T-helper 17 cell (primary cell): ENCODE results near the gene CELF2. TPM values are rescaled to one million over a fixed set of nuclear protein-coding genes. Genes with fewer than 3 reads are reported as not detected.

Source experiments
- ATAC-seq: fragments of 150-1000 bp; cut with Tn5 transposase; 2 replicates; pipeline ENCODE4 v1.10.0; 2021; ENCODE audit warnings: mild to moderate bottlenecking, moderate library complexity
- DNase-seq, 3 donors: peaks; one replicate each; pipeline versions ENCODE4 v3.0.0 to v3.0.0-alpha.2; 2020 to 2021
- H3K9me3 ChIP-seq: one replicate; pipeline ENCODE4 v1.7.0; 2013; ENCODE audit warnings: low read length, mild to moderate bottlenecking; ENCODE audit not compliant: control insufficient read depth, poor library complexity, severe bottlenecking
- H3K27ac Mint-ChIP-seq: one replicate; pipeline ENCODE4 v1.8.0; 2022; ENCODE audit warnings: mild to moderate bottlenecking, moderate library complexity, mixed read lengths
- H3K27me3 Mint-ChIP-seq: one replicate; pipeline ENCODE4 v1.8.0; 2022; ENCODE audit warnings: mixed read lengths
- H3K36me3 Mint-ChIP-seq: one replicate; pipeline ENCODE4 v1.8.0; 2022; ENCODE audit warnings: low read depth, mixed read lengths
- H3K4me1 Mint-ChIP-seq: one replicate; pipeline ENCODE4 v1.8.0; 2022; ENCODE audit warnings: mild to moderate bottlenecking, mixed read lengths
- H3K4me3 Mint-ChIP-seq: one replicate; pipeline ENCODE4 v1.8.0; 2022; ENCODE audit warnings: mild to moderate bottlenecking, moderate library complexity, mixed read lengths
- total RNA-seq, 4 donors: library from RNA in 2 of 4; stranded (reverse) in 2 of 4; gene quantifications; one replicate each; pipeline ENCODE4 v1.2.3 and lab custom pipeline; 2022 to 2026

The CELF2 gene
- total RNA-seq, 2 donors from 2014 or later: 201 to 202 TPM

DNA sequence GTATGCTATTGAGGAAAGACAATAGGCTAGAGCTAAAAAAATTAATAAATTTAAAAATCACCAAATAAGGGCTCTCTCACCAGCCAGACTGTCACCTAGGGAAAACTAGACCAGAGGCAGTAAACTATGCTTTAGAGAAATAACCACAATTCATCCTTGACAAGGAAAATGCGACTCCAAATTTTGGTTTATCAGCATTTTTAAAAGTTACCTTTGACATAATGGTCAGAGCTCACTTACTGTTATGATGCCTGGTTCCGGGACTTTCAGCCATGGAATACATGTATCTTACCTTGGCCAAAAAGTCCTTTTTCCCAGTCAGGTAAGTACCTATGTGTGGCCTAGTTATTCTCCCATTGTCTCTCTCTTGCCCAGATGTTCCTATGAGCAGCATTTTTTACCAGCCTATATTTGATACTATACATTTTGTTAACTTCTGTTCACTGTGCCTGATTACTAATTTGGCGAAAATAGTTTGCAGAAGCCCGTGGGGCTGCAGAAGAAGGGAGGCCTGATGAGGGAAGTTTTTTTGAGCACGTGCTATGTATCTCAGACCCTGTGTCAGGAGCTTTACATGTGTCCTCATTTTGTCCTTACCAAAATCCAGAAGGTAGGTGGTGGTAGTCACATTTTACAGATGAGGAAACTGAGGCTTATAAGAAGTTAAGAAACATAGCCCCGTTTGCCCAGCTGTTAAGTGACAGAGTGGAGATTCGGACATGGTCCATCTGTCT lies 149.7 kb downstream of the CELF2 start:
- Mint-ChIP-seq H3K27me3 (no peaks in the 10 kb centered on the region), H3K36me3 (peaks cover 9% of the 10 kb centered on the region), H3K4me3 (no peak overlapping the region), H3K4me1 (peaks cover 34% of the 10 kb centered on the region), H3K27ac (no peak overlapping the region)
- ATAC-seq: no peak
- no peaks in the 10 kb centered on the region for H3K9me3 ChIP-seq
- no peak for DNase-seq

- no peaks in the 10 kb centered on the region for H3K27me3 Mint-ChIP-seq
- DNase-seq (no peak), ATAC-seq (no peak)
- no peak overlapping the region for H3K4me3 Mint-ChIP-seq
- H3K9me3 ChIP-seq: no peaks in the 10 kb centered on the region
- H3K4me1 Mint-ChIP-seq: peaks cover 37% of the 10 kb centered on the region
- H3K27ac Mint-ChIP-seq: no peak overlapping the region
- peaks cover 12% of the 10 kb centered on the region for H3K36me3 Mint-ChIP-seq
These were observed 150.9 kb downstream of the CELF2 start for GRCh38 chr10:11168423-11169090.

GRCh38 chr10:11169976-11170375 lies 152.3 kb downstream of the CELF2 start:
- Mint-ChIP-seq H3K36me3 (peaks cover 20% of the 10 kb centered on the region), H3K4me1 (peaks cover 39% of the 10 kb centered on the region), H3K4me3 (no peak overlapping the region), H3K27me3 (no peaks in the 10 kb centered on the region), H3K27ac (no peak overlapping the region)
- no peak for ATAC-seq
- no peaks in the 10 kb centered on the region for H3K9me3 ChIP-seq
- no peak for DNase-seq

- H3K27ac Mint-ChIP-seq: no peak overlapping the region
- peaks cover 40% of the 10 kb centered on the region for H3K4me1 Mint-ChIP-seq
- no peak for ATAC-seq
- no peaks in the 10 kb centered on the region for H3K9me3 ChIP-seq
- peaks cover 23% of the 10 kb centered on the region for H3K36me3 Mint-ChIP-seq
- H3K27me3 Mint-ChIP-seq: no peaks in the 10 kb centered on the region
- no peak for DNase-seq
- no peak overlapping the region for H3K4me3 Mint-ChIP-seq
These were observed 152.9 kb downstream of the CELF2 start for GRCh38 chr10:11170574-11170973.

DNA sequence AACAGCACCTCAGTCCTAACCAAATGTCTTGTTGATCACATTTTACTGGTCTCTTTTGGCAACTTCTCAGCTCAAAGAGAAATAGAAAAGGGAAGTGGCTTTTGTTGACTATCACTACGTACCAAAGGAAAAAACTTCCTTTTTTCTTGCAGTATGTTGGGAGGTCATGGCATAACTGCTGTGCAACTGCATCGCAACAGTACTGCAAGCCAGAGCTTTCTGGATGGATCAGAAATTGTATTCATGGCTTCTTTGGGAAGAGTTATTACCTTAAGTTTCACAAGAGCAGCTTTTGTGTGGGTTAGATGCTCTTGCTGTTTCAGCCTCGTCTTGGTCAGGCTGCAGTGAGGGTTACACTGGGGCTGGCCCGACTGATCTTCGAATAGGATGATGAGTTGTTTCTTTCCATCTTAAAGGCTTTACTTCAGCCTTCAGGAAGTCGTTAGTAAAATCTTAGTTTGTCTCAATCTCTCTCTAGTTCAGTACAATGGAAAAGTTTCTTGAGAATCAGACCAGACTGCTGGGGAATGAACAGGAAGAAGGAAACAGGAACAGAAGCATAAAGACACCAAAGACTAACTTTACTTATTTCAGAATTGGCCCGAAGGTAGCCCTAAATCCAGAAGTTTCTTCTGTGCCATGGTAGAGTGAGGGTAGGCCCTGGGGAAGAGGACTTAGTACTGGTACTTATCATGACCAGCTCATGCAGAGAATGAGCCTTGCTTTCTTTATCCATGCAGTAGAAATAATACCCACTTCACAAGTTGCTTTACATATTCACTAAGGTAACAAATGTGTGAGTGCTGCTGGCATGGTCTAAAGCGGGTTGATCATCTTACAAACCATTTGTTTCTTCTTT lies 153.6 kb downstream of the CELF2 start:
- ATAC-seq: no peak

GRCh38 chr10:11173042-11173441 lies 155.4 kb downstream of the CELF2 start:
- DNase-seq (no peak), ATAC-seq (peak; percentile 14)
- no peak overlapping the region for H3K27ac Mint-ChIP-seq
- no peak overlapping the region for H3K4me3 Mint-ChIP-seq
- H3K9me3 ChIP-seq: no peaks in the 10 kb centered on the region
- peaks cover 54% of the 10 kb centered on the region for H3K4me1 Mint-ChIP-seq
- H3K36me3 Mint-ChIP-seq: peaks cover 14% of the 10 kb centered on the region
- no peaks in the 10 kb centered on the region for H3K27me3 Mint-ChIP-seq

More for the DNA sequence above, 153.6 kb downstream of the CELF2 start:
- Mint-ChIP-seq H3K4me3 (no peak overlapping the region), H3K36me3 (peaks cover 20% of the 10 kb centered on the region), H3K27ac (no peak overlapping the region), H3K27me3 (no peaks in the 10 kb centered on the region), H3K4me1 (peaks cover 47% of the 10 kb centered on the region)
- DNase-seq: no peak
- H3K9me3 ChIP-seq: no peaks in the 10 kb centered on the region

GRCh38 chr10:11175823-11176243 lies 158.2 kb downstream of the CELF2 start:
- Mint-ChIP-seq H3K36me3 (peaks cover 18% of the 10 kb centered on the region), H3K4me1 (peaks cover 77% of the 10 kb centered on the region), H3K27me3 (no peaks in the 10 kb centered on the region), H3K27ac (no peak overlapping the region), H3K4me3 (no peak overlapping the region)
- DNase-seq (no peak), ATAC-seq (no peak)
- H3K9me3 ChIP-seq: no peaks in the 10 kb centered on the region

- Mint-ChIP-seq H3K4me1 (peaks cover 85% of the 10 kb centered on the region), H3K36me3 (peaks cover 18% of the 10 kb centered on the region), H3K27ac (no peak overlapping the region), H3K27me3 (no peaks in the 10 kb centered on the region), H3K4me3 (no peak overlapping the region)
- DNase-seq (no peak), ATAC-seq (no peak)
- H3K9me3 ChIP-seq: no peaks in the 10 kb centered on the region
These were observed 159.1 kb downstream of the CELF2 start for GRCh38 chr10:11176746-11177145.

GRCh38 chr10:11177381-11177780 lies 159.7 kb downstream of the CELF2 start:
- no peak overlapping the region for H3K27ac Mint-ChIP-seq
- H3K4me1 Mint-ChIP-seq: peaks cover 91% of the 10 kb centered on the region
- DNase-seq (no peak), ATAC-seq (no peak)
- H3K27me3 Mint-ChIP-seq: no peaks in the 10 kb centered on the region
- peaks cover 22% of the 10 kb centered on the region for H3K36me3 Mint-ChIP-seq
- H3K9me3 ChIP-seq: no peaks in the 10 kb centered on the region
- H3K4me3 Mint-ChIP-seq: no peak overlapping the region

GRCh38 chr10:11177926-11178471 lies 160.3 kb downstream of the CELF2 start:
- DNase-seq: no peak
- no peak overlapping the region for H3K27ac Mint-ChIP-seq
- no peaks in the 10 kb centered on the region for H3K27me3 Mint-ChIP-seq
- no peak for ATAC-seq
- H3K9me3 ChIP-seq: no peaks in the 10 kb centered on the region
- H3K36me3 Mint-ChIP-seq: peaks cover 25% of the 10 kb centered on the region
- H3K4me3 Mint-ChIP-seq: no peak overlapping the region
- peaks cover 92% of the 10 kb centered on the region for H3K4me1 Mint-ChIP-seq

- H3K4me3 Mint-ChIP-seq: no peak overlapping the region
- H3K9me3 ChIP-seq: no peaks in the 10 kb centered on the region
- H3K27ac Mint-ChIP-seq: no peak overlapping the region
- peaks cover 90% of the 10 kb centered on the region for H3K4me1 Mint-ChIP-seq
- DNase-seq (peak; percentile 69 to 82 (median 69)), ATAC-seq (peak; percentile 87)
- no peaks in the 10 kb centered on the region for H3K27me3 Mint-ChIP-seq
- peaks cover 22% of the 10 kb centered on the region for H3K36me3 Mint-ChIP-seq
These were observed 161.2 kb downstream of the CELF2 start for GRCh38 chr10:11178606-11179515.

DNA sequence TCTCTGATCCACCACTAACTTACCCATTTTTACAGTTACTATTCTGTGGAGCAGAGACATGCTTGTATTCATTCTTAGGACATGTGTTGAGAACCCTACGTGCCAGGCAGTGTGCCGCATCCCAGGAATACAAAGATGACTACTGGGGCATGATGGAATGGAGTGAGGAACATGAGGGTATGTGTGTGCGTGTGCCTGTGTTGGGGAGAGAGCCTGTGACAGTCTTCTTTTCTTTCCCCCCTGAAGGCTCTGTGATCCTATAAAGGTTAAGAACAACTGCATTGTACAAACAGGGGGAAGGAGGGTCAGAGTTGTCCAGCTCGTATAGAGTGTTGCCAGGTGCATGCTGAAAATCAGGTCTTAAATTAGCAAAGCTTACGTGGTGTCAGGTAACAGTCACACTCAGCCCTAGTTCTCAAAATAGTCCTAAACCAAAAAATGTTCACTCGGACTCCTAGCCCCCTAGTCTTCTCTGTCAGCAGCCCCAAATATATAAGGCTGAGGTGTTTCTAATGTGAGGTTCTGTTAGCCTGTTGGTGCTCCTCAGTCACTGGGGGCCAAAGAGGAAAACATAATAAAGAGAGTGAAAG lies 161.9 kb downstream of the CELF2 start:
- peaks cover 88% of the 10 kb centered on the region for H3K4me1 Mint-ChIP-seq
- no peaks in the 10 kb centered on the region for H3K9me3 ChIP-seq
- no peak for DNase-seq
- H3K27me3 Mint-ChIP-seq: no peaks in the 10 kb centered on the region
- ATAC-seq: no peak
- H3K36me3 Mint-ChIP-seq: peaks cover 17% of the 10 kb centered on the region
- H3K4me3 Mint-ChIP-seq: no peak overlapping the region
- no peak overlapping the region for H3K27ac Mint-ChIP-seq
